ENCODE measurements around the gene TECTA.
"Not testable (repeated sequence)": the region's sequence is repeated elsewhere in the genome, so short reads cannot be mapped to it uniquely, and the experiment has no call there.

TECTA gene

GRCh38 chr11:121091492-121092152 is 9.4 kb upstream of the TECTA start:
- no peak for DNase-seq

- no peak for DNase-seq
Measured at GRCh38 chr11:121095561-121095960, 5.5 kb upstream of the TECTA start.

GRCh38 chr11:121099364-121099763 is 1.7 kb upstream of the TECTA start:
- DNase-seq: no peak

- DNase-seq: no peak
Measured at GRCh38 chr11:121099885-121100284, 1.2 kb upstream of the TECTA start.

GRCh38 chr11:121104312-121104762 is 3.3 kb downstream of the TECTA start:
- DNase-seq: no peak

GRCh38 chr11:121105063-121105480 is 4.0 kb downstream of the TECTA start:
- no peak for DNase-seq

GRCh38 chr11:121105481-121106195 is 4.6 kb downstream of the TECTA start:
- DNase-seq: no peak

- DNase-seq: no peak
Measured at GRCh38 chr11:121106812-121107211, 5.8 kb downstream of the TECTA start.

GRCh38 chr11:121108413-121108812 is 7.4 kb downstream of the TECTA start:
- DNase-seq: no peak

GRCh38 chr11:121109471-121109870 is 8.4 kb downstream of the TECTA start:
- no peak for DNase-seq

- no peak for DNase-seq
Measured at GRCh38 chr11:121109916-121110586, 9.0 kb downstream of the TECTA start.

- DNase-seq: no peak
Measured at GRCh38 chr11:121110871-121111724, 10.1 kb downstream of the TECTA start.

DNA sequence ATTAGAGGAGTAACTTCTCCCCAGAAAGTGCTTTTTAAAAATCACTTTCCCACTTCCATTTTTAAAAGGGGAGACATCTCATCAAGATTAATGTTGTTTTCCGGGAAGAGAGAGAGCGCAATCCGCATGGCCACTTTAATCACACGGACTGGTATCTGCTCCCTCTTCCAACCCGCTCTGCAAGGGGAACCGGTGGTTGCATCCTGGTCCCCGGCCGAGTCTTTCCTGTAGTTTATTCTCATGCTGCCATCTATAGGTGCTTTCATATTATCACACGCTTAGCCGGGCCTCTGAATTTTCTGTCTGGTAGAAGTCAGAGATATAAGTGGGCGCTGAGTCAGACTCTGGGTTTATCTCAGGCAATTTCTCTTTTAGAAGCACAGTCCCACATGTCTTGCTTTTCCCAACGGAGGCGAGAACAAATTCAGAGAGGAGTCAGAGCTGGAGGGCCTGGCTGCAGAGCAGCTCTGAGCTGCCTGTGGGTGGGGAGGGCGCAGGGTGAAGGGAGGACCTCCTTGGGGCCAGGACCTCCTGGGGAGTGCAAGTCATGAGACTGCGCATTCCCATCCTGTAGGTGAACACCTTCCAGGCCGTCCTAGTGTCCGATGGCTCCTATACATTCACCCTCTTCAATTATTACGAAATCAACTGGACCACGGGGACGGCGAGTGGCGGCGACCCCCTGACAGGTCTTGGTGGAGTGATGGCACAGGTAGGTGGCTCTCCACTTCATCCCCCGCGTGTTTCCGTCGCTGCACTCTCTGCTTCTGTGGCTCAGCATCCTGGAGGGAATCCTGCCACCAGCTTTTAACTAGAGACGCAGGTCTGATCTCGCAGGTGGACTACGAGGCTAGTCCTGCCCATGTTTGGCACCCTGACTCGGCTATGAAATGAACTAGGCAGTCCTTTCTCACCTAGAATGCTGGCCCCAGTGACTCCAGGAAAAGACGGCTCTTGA is 11.7 kb downstream of the TECTA start:
- no peak for DNase-seq

DNA sequence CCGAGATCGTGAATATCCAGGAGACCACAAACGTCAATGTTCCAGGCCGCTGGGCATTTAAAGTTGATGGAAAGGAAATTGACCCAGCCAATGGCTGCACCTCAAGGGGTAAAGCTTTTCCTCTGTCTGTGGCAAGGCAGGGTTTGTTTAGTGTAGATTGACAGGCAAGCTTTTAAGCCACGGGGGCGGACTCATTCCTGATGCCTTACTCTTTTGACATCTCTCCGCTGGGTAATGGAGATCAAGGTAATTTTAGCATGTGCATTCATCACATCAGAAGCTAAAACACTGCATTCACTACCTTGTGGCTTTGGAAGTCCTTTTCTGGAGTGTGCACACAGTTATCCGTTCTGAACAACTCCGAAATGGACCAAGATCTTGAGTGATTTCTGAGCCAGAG is 12.6 kb downstream of the TECTA start:
- no peak for DNase-seq

DNA sequence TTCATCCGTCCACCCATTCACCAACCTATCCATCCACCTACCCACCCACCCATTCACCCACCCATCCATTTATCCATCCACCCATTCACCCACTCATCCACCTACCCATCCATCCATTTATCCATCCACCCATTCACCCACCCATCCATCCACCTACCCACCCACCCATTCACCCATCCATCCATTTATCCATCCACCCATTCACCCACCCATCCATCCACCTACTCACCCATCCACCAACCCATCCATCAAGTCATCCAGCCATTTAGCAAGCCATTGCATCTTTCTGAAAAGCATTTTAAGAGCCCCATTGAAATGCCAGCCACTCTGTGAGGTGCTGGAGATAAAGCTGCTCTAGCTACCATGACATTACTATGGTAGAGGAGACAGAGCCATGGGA is 14.0 kb downstream of the TECTA start:
- not testable (repeated sequence) for DNase-seq

GRCh38 chr11:121117788-121118187 is 16.7 kb downstream of the TECTA start:
- DNase-seq: no peak

DNA sequence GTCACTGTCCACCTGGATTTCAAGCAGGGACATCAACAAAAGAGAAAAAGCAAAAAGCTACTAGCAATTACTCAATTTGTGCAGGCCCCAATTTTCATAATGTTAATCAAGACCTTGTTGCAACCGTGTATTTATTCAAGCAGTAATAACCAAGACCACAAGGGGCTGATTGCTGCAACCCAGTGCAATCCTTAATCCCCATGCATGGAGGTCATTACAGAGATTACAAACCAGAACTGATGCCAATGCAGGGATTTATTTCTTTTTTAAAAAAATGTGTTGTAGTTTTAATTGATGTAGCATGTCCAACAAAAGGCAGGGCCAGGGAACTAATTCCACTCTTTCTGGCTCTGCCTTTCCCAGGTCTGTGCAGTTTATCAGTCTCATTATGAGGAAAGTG is 18.4 kb downstream of the TECTA start:
- no peak for DNase-seq

GRCh38 chr11:121122328-121122727 is 21.3 kb downstream of the TECTA start:
- DNase-seq: no peak

GRCh38 chr11:121123496-121124069 is 22.5 kb downstream of the TECTA start:
- no peak for DNase-seq

DNA sequence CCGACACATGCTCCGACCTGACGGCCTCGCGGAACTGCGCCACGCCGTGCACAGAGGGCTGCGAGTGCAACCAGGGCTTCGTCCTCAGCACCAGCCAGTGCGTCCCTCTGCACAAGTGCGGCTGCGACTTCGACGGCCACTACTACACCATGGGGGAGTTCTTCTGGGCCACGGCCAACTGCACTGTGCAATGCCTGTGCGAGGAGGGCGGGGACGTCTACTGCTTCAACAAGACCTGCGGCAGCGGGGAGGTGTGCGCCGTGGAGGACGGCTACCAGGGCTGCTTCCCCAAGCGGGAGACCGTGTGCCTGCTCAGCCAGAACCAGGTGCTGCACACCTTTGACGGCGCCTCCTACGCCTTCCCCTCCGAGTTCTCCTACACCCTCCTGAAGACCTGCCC is 26.8 kb downstream of the TECTA start:
- no peak for DNase-seq

Measured in activated CD4-positive, CD25-positive, alpha-beta regulatory T cell (primary cell).